HEK293 (cell line): ENCODE measurements around the gene GPR137C.

ENCODE experiments used
- CTCF ChIA-PET: fragments of 350-600 bp; formaldehyde crosslinking; extraction: SDS; loops from one replicate; lab custom pipeline; 2021; ENCODE audit warnings: antibody characterized with exemption; lab: Yijun Ruan, JAX
- POLR2A ChIA-PET: fragments of 300-600 bp; formaldehyde crosslinking; extraction: SDS; loops from one replicate; lab custom pipeline; 2020; ENCODE audit warnings: antibody characterized with exemption, inconsistent platforms; lab: Yijun Ruan, JAX
- H3K27ac ChIP-seq: fragments of 200-500 bp; sonication (Bioruptor generic); 2 replicates; pipeline ENCODE4 v1.5.1; 2014; ENCODE audit warnings: low read depth, low read length, control low read depth, inconsistent platforms; ENCODE audit errors: extremely low read depth
- H3K36me3 ChIP-seq, 2 experiments: fragments of 200-500 bp in 1 of 2; sonication (Bioruptor generic) in 1 of 2; 1 replicate in 1 of 2; 2 replicates in 1 of 2; pipeline ENCODE4 v1.5.1; 2014 to 2017; ENCODE audit warnings: inconsistent platforms in 2 of 2, low read length in 2 of 2; ENCODE audit not compliant: control insufficient read depth in 2 of 2, insufficient read depth in 1 of 2
- H3K4me1 ChIP-seq: fragments of 200-500 bp; sonication (Bioruptor generic); 2 replicates; pipeline ENCODE4 v1.5.1; 2014; ENCODE audit warnings: mild to moderate bottlenecking, low read length, inconsistent platforms; ENCODE audit not compliant: control insufficient read depth, insufficient read depth
- H3K4me3 ChIP-seq: 2 replicates; pipeline ENCODE4 v1.5.1; 2011; ENCODE audit warnings: low read depth, mild to moderate bottlenecking, control low read depth, low read length, moderate library complexity
- H3K9me3 ChIP-seq: fragments of 200-500 bp; sonication (Bioruptor generic); 2 replicates; pipeline ENCODE4 v1.5.1; 2014; ENCODE audit warnings: low read depth, low read length, inconsistent platforms; ENCODE audit not compliant: control insufficient read depth, insufficient read depth
- GLIS2 ChIP-seq: fragments of 450-650 bp; formaldehyde crosslinking; IDR thresholded peaks from 2 replicates; pipeline ENCODE4 v1.5.1; 2016; ENCODE audit warnings: missing biosample characterization, missing genetic modification characterization
- PATZ1 ChIP-seq: fragments of 450-650 bp; formaldehyde crosslinking; IDR thresholded peaks from 2 replicates; pipeline ENCODE4 v1.5.1; 2016; ENCODE audit warnings: missing biosample characterization, missing genetic modification characterization
- PRDM6 ChIP-seq: fragments of 450-650 bp; formaldehyde crosslinking; IDR thresholded peaks from 2 replicates; pipeline ENCODE4 v1.5.1; 2017; ENCODE audit warnings: missing biosample characterization, missing genetic modification characterization
- SP2 ChIP-seq: fragments of 450-650 bp; formaldehyde crosslinking; IDR thresholded peaks from 2 replicates; pipeline ENCODE4 v1.5.1; 2016; ENCODE audit warnings: missing biosample characterization, missing genetic modification characterization
- TRIM28 ChIP-seq: IDR thresholded peaks from 2 replicates; pipeline ENCODE4 v1.6.1; 2011; ENCODE audit warnings: low read length, control low read depth, borderline replicate concordance
- ZBTB48 ChIP-seq: fragments of 450-650 bp; formaldehyde crosslinking; IDR thresholded peaks from 2 replicates; pipeline ENCODE4 v1.5.1; 2016; ENCODE audit warnings: missing biosample characterization, missing genetic modification characterization
- ZFP69B ChIP-seq: fragments of 450-650 bp; formaldehyde crosslinking; IDR thresholded peaks from 2 replicates; pipeline ENCODE4 v1.5.1; 2016; ENCODE audit warnings: missing biosample characterization, missing genetic modification characterization
- ZNF24 ChIP-seq: fragments of 450-650 bp; formaldehyde crosslinking; IDR thresholded peaks from 2 replicates; pipeline ENCODE4 v1.5.1; 2016; ENCODE audit warnings: missing biosample characterization, missing genetic modification characterization
- ZNF341 ChIP-seq: fragments of 450-650 bp; formaldehyde crosslinking; IDR thresholded peaks from 2 replicates; pipeline ENCODE4; 2016; ENCODE audit warnings: low read depth, missing biosample characterization, missing genetic modification characterization
- ZNF426 ChIP-seq: fragments of 450-650 bp; formaldehyde crosslinking; IDR thresholded peaks from 2 replicates; pipeline ENCODE4 v1.5.1; 2017; ENCODE audit warnings: missing biosample characterization, missing genetic modification characterization, mild to moderate bottlenecking, inconsistent platforms, moderate library complexity
- ZNF513 ChIP-seq: fragments of 450-650 bp; IDR thresholded peaks from 2 replicates; pipeline ENCODE4 v1.5.1; 2018; ENCODE audit warnings: missing biosample characterization, missing genetic modification characterization
- ZNF571 ChIP-seq: fragments of 450-650 bp; formaldehyde crosslinking; IDR thresholded peaks from 2 replicates; pipeline ENCODE4 v1.5.0; 2017; ENCODE audit warnings: missing biosample characterization, missing genetic modification characterization
- ZNF623 ChIP-seq: fragments of 450-650 bp; formaldehyde crosslinking; IDR thresholded peaks from 2 replicates; pipeline ENCODE4 v1.5.1; 2016; ENCODE audit warnings: missing biosample characterization, missing genetic modification characterization
- ZNF626 ChIP-seq: fragments of 450-650 bp; sonication (Bioruptor Pico); formaldehyde crosslinking; IDR thresholded peaks from 2 replicates; pipeline ENCODE4 v1.5.1; 2018; ENCODE audit warnings: missing biosample characterization, missing genetic modification characterization, inconsistent platforms
- ZNF837 ChIP-seq: fragments of 450-650 bp; formaldehyde crosslinking; IDR thresholded peaks from 2 replicates; pipeline ENCODE4 v1.5.1; 2016; ENCODE audit warnings: missing biosample characterization, missing genetic modification characterization
- ZSCAN4 ChIP-seq: fragments of 450-650 bp; formaldehyde crosslinking; IDR thresholded peaks from 2 replicates; pipeline ENCODE4 v1.5.1; 2017; ENCODE audit warnings: missing biosample characterization, missing genetic modification characterization

The GPR137C gene

GRCh38 chr14:52663850-52664249 is 111.2 kb downstream of the GPR137C start (continued):
- no peak for TF ChIP-seq SP2 (tag by site-specific recombination)

- Histone ChIP-seq H3K27ac (no peak overlapping the region), H3K9me3 (no peaks in the 10 kb centered on the region), H3K4me3 (no peak overlapping the region), H3K4me1 (no peaks in the 10 kb centered on the region), H3K36me3 (peaks cover 38 to 45% of the 10 kb centered on the region in 2 experiments)
- CTCF ChIA-PET, result interaction anchor here (0.7 to 0.9 kb wide), 2 partner anchors 11 to 45 kb away, joined by 3 to 4 read pairs; no protein-coding TSS in a partner anchor
- POLR2A ChIA-PET, result no interaction called here
- TF ChIP-seq ZNF626 (tag by site-specific recombination) (no peak), ZNF837 (tag by site-specific recombination) (no peak), PATZ1 (tag by site-specific recombination) (no peak)
These were observed 126.0 kb downstream of the GPR137C start for GRCh38 chr14:52678591-52678990.

GRCh38 chr14:52683985-52684520 is 131.4 kb downstream of the GPR137C start:
- CTCF ChIA-PET, result interaction anchor here (0.6 kb wide), 1 partner anchor 90 kb away, joined by 3 read pairs; no protein-coding TSS in a partner anchor
- POLR2A ChIA-PET, result interaction anchor here (1.0 to 1.1 kb wide), 2 partner anchors 45 to 131 kb away, joined by 3 to 4 read pairs; partner anchors contain the start of genes GPR137C and TXNDC16
- Histone ChIP-seq H3K9me3 (no peaks in the 10 kb centered on the region), H3K36me3 (peaks cover 8 to 23% of the 10 kb centered on the region in 2 experiments), H3K4me1 (peaks cover 13% of the 10 kb centered on the region), H3K4me3 (no peak overlapping the region), H3K27ac (no peak overlapping the region)
- TF ChIP-seq ZNF623 (tag by site-specific recombination), result no peak
- no peak for TF ChIP-seq ZFP69B (tag by site-specific recombination)
- TF ChIP-seq ZNF426, result no peak
- TF ChIP-seq ZNF513 (tag by site-specific recombination), result no peak
- no peak for TF ChIP-seq ZNF571 (tag by site-specific recombination)
- no peak for TF ChIP-seq ZSCAN4 (tag by site-specific recombination)
- TF ChIP-seq GLIS2 (tag by site-specific recombination), result no peak
- no peak for TF ChIP-seq PRDM6 (tag by site-specific recombination)
- TF ChIP-seq ZNF341 (tag by site-specific recombination), result no peak
- no peak for TF ChIP-seq ZBTB48
- no peak for TF ChIP-seq ZNF24 (tag by site-specific recombination)
- no peak for TF ChIP-seq TRIM28
